Stimulated activated naive B cell treated with anti-CD40 and anti-IgM and Interleukin-4, amounts not matched to agents 10 μg/mL and 1 μg/mL and 100 μg/mL, for 72 hours (primary cell): Measurements from ENCODE around the gene MME.
"Not testable (repeated sequence)": the region's sequence is repeated elsewhere in the genome, so short reads cannot be mapped to it uniquely, and the experiment has no call there.

Source experiments
- ATAC-seq, 2 donors: fragments of 150-1000 bp; cut with Tn5 transposase; replicated peaks; 2 replicates each; pipeline ENCODE4 v1.10.0; 2021; ENCODE audit warnings: moderate library complexity in 1 of 2
- DNase-seq: peaks from one replicate; pipeline ENCODE4 v3.0.0; 2021
- H3K27ac Mint-ChIP-seq: one replicate; pipeline ENCODE4 v1.8.0; 2022; ENCODE audit warnings: mild to moderate bottlenecking, mixed read lengths
- H3K27me3 Mint-ChIP-seq, 2 donors: one replicate each; pipeline ENCODE4 v1.8.0; 2022; ENCODE audit warnings: mixed read lengths in 2 of 2
- H3K36me3 Mint-ChIP-seq, 2 donors: one replicate each; pipeline ENCODE4 v1.8.0; 2022; ENCODE audit warnings: mixed read lengths in 2 of 2, mild to moderate bottlenecking in 1 of 2
- H3K4me1 Mint-ChIP-seq, 2 donors: one replicate each; pipeline ENCODE4 v1.8.0; 2022; ENCODE audit warnings: mixed read lengths in 2 of 2, mild to moderate bottlenecking in 1 of 2
- H3K4me3 Mint-ChIP-seq, 2 donors: one replicate each; pipeline ENCODE4 v1.8.0; 2022; ENCODE audit warnings: mild to moderate bottlenecking in 2 of 2, mixed read lengths in 2 of 2, moderate library complexity in 1 of 2
- H3K9me3 Mint-ChIP-seq, 2 donors: one replicate each; pipeline ENCODE4 v1.8.0; 2022; ENCODE audit warnings: mixed read lengths in 2 of 2, mild to moderate bottlenecking in 1 of 2

The MME gene

DNA sequence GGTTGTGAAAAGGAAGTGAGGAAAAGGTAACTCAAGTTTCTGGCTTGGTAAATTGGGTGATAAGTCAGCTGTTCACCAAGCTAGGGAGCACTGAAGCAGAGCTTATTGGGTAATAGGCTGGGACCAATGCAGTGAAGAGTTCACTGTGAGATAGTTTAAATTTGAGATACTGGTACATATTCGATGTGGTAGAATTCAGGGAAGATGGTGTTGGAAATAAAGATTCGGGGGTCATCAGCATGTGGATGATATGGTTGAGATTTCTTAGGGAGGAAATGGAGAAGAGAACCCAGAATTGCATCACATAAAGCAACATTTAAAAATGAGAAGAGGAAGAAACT is 16.9 kb downstream of the MME start:
- ATAC-seq (no peak), DNase-seq (no peak)
- no peaks in the 10 kb centered on the region for H3K27me3 Mint-ChIP-seq
- H3K27ac Mint-ChIP-seq: no peak overlapping the region
- peaks cover 0 to 35% of the 10 kb centered on the region in 2 donors for H3K4me1 Mint-ChIP-seq
- H3K36me3 Mint-ChIP-seq: peaks cover 0 to 6% of the 10 kb centered on the region in 2 donors
- no peak overlapping the region for H3K4me3 Mint-ChIP-seq
- H3K9me3 Mint-ChIP-seq: peaks cover 0 to 12% of the 10 kb centered on the region in 2 donors

DNA sequence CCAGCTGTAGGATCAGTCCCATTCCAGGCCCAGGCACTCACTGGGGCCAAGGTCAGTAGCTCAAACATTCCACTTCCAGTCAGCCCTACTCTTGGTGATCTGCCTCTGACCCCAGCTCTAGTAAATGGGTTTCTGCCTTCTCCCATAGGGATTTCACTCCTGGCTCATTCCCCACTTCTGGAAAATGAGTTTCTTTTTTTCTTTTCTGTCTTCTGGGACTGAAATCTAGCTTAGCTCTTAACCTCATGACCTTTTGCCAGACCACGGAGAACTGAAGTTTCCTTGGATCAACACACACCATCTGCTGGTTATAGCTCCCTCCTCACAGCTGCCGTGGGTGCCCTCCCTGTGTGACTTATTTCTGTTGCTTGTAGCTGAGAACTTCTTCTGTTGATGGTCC is 21.3 kb downstream of the MME start:
- H3K36me3 Mint-ChIP-seq: peaks cover 0 to 6% of the 10 kb centered on the region in 2 donors
- peaks cover 0 to 21% of the 10 kb centered on the region in 2 donors for H3K4me1 Mint-ChIP-seq
- no peak overlapping the region for H3K27ac Mint-ChIP-seq
- H3K27me3 Mint-ChIP-seq: no peaks in the 10 kb centered on the region
- H3K9me3 Mint-ChIP-seq: peaks cover 0 to 12% of the 10 kb centered on the region in 2 donors
- ATAC-seq (no peak), DNase-seq (no peak)
- peak overlapping the region in 1 of 2 donors; percentile 5 for H3K4me3 Mint-ChIP-seq

- Mint-ChIP-seq H3K36me3 (peaks cover 0 to 6% of the 10 kb centered on the region in 2 donors), H3K4me1 (peaks cover 0 to 21% of the 10 kb centered on the region in 2 donors), H3K27me3 (no peaks in the 10 kb centered on the region), H3K9me3 (peaks cover 0 to 12% of the 10 kb centered on the region in 2 donors), H3K27ac (no peak overlapping the region), H3K4me3 (no peak overlapping the region)
- ATAC-seq (no peak), DNase-seq (no peak)
These were observed 22.2 kb downstream of the MME start for GRCh38 chr3:155102329-155102728.

DNA sequence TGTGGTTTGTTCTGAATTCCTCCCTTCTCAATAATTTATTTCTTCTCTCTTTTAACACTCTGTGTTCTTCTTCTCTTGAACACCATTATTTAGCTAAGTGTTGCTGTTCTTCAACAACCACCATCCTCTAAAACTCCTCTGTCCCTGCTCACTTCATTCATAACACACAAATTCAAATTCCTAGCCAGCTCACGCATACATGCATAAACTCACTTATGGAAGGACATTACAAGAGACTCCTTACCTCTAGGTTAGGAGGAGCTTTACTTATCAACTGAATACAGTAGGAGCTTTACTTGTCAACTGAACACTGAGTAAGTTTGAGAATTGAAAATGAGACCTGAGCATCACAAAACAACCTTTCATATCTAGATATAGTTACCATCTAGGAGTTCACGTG is 23.6 kb downstream of the MME start:
- Mint-ChIP-seq H3K36me3 (peaks cover 0 to under 1% of the 10 kb centered on the region in 2 donors), H3K9me3 (peaks cover 0 to 6% of the 10 kb centered on the region in 2 donors), H3K27ac (no peak overlapping the region), H3K4me3 (no peak overlapping the region), H3K27me3 (no peaks in the 10 kb centered on the region), H3K4me1 (peaks cover 0 to 18% of the 10 kb centered on the region in 2 donors)
- no peak for DNase-seq
- ATAC-seq: no peak

- no peaks in the 10 kb centered on the region for H3K27me3 Mint-ChIP-seq
- no peaks in the 10 kb centered on the region for H3K36me3 Mint-ChIP-seq
- ATAC-seq: no peak
- no peak overlapping the region for H3K4me3 Mint-ChIP-seq
- H3K27ac Mint-ChIP-seq: no peak overlapping the region
- H3K9me3 Mint-ChIP-seq: peaks cover 0 to 3% of the 10 kb centered on the region in 2 donors
- peaks cover 6 to 35% of the 10 kb centered on the region in 2 donors for H3K4me1 Mint-ChIP-seq
- DNase-seq: no peak
These were observed 26.0 kb downstream of the MME start for GRCh38 chr3:155106119-155106518.

DNA sequence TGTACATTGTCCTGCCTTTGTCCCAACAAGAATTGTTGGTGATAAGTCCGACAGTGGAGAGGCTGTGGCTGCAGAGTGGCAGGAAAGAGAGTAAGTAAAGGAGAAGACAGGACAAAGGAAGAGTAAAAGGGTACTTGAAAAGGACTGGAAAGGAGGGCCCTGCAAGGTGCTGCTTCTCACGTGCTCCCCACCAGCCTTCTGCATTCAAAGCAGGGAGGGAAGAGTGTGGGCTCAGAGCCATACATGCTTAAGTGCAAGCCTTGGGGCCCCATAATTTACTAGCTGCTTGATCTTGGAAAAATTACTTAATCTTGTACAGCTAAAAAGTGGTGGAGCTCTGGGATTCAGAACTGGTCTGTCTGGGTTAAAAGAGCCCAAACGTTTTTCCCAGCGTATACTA is 29.9 kb downstream of the MME start:
- peaks cover 0 to 1% of the 10 kb centered on the region in 2 donors for H3K9me3 Mint-ChIP-seq
- H3K4me3 Mint-ChIP-seq: no peak overlapping the region
- ATAC-seq (no peak), DNase-seq (no peak)
- H3K27me3 Mint-ChIP-seq: no peaks in the 10 kb centered on the region
- no peaks in the 10 kb centered on the region for H3K36me3 Mint-ChIP-seq
- no peak overlapping the region for H3K27ac Mint-ChIP-seq
- H3K4me1 Mint-ChIP-seq: peaks cover 27 to 55% of the 10 kb centered on the region in 2 donors

GRCh38 chr3:155110996-155111901 is 31.1 kb downstream of the MME start:
- H3K4me1 Mint-ChIP-seq: peaks cover 27 to 55% of the 10 kb centered on the region in 2 donors
- H3K9me3 Mint-ChIP-seq: peaks cover 0 to 1% of the 10 kb centered on the region in 2 donors
- ATAC-seq (peak; percentile 83 to 84), DNase-seq (peak; percentile 17)
- H3K27ac Mint-ChIP-seq: peak overlapping the region; percentile 81
- H3K27me3 Mint-ChIP-seq: no peaks in the 10 kb centered on the region
- peak overlapping the region; percentile 52 to 62 for H3K4me3 Mint-ChIP-seq
- H3K36me3 Mint-ChIP-seq: no peaks in the 10 kb centered on the region

- no peaks in the 10 kb centered on the region for H3K36me3 Mint-ChIP-seq
- H3K27ac Mint-ChIP-seq: peak overlapping the region; percentile 81
These were observed 31.9 kb downstream of the MME start for GRCh38 chr3:155111971-155112370.

GRCh38 chr3:155112661-155113389 is 32.7 kb downstream of the MME start:
- Mint-ChIP-seq H3K27me3 (no peaks in the 10 kb centered on the region), H3K36me3 (no peaks in the 10 kb centered on the region), H3K9me3 (peaks cover 0 to 1% of the 10 kb centered on the region in 2 donors), H3K4me1 (peaks cover 30 to 59% of the 10 kb centered on the region in 2 donors), H3K27ac (peak overlapping the region; percentile 7), H3K4me3 (peak overlapping the region; percentile 3 to 54)
- DNase-seq (no peak), ATAC-seq (peak in 1 of 2 donors; percentile 20)

More at GRCh38 chr3:155111971-155112370, 31.9 kb downstream of the MME start:
- peak; percentile 31 to 33 for ATAC-seq
- peaks cover 27 to 55% of the 10 kb centered on the region in 2 donors for H3K4me1 Mint-ChIP-seq
- no peaks in the 10 kb centered on the region for H3K27me3 Mint-ChIP-seq
- peak overlapping the region in 1 of 2 donors; percentile 62 for H3K4me3 Mint-ChIP-seq
- H3K9me3 Mint-ChIP-seq: peaks cover 0 to 1% of the 10 kb centered on the region in 2 donors
- no peak for DNase-seq

DNA sequence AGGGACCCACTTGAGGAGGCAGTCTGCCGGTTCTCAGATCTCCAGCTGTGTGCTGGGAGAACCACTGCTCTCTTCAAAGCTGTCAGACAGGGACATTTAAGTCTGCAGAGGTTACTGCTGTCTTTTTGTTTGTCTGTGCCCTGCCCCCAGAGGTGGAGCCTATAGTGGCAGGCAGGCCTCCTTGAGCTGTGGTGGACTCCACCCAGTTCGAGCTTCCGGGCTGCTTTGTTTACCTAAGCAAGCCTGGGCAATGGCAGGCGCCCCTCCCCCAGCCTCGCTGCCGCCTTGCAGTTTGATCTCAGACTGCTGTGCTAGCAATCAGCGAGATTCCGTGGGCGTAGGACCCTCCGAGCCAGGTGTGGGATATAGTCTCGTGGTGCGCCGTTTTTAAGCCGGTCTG is 44.6 kb downstream of the MME start:
- not testable (repeated sequence) for H3K4me1 Mint-ChIP-seq, H3K36me3 Mint-ChIP-seq, H3K27ac Mint-ChIP-seq, H3K9me3 Mint-ChIP-seq, H3K27me3 Mint-ChIP-seq
- ATAC-seq (peak in 1 of 2 donors; percentile 39), DNase-seq (peak; percentile 21)
- H3K4me3 Mint-ChIP-seq: peak overlapping the region in 1 of 2 donors; percentile 30

DNA sequence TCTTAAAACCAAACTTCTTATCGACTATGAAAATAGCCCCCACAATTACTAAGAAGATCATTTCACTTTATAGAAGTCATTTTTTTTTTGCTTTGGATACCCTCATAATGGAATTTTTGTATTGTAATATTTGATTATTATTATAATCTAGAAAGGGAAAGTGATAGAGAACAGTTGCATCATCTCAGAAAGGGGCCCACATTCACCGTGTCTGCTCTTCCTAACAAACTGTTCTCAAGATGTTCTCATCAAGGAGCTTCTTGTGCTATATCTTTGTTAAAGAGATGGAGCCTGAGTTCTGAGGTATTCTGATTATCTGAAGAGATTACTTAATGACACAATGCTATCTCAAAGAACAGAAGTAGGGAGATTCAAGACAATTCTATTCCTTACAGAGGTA is 49.3 kb downstream of the MME start:
- Mint-ChIP-seq H3K27me3 (no peaks in the 10 kb centered on the region), H3K4me1 (peaks cover 17 to 28% of the 10 kb centered on the region in 2 donors), H3K9me3 (peaks cover 0 to 3% of the 10 kb centered on the region in 2 donors), H3K36me3 (no peaks in the 10 kb centered on the region), H3K4me3 (no peak overlapping the region), H3K27ac (no peak overlapping the region)
- ATAC-seq (no peak), DNase-seq (no peak)

- H3K27ac Mint-ChIP-seq: peak overlapping the region; percentile 60
- peaks cover 3 to 4% of the 10 kb centered on the region in 2 donors for H3K9me3 Mint-ChIP-seq
- DNase-seq: no peak
- ATAC-seq: no peak
- H3K36me3 Mint-ChIP-seq: peaks cover 0 to 2% of the 10 kb centered on the region in 2 donors
- peak overlapping the region; percentile 19 to 60 for H3K4me3 Mint-ChIP-seq
- H3K4me1 Mint-ChIP-seq: peaks cover 17 to 28% of the 10 kb centered on the region in 2 donors
- H3K27me3 Mint-ChIP-seq: no peaks in the 10 kb centered on the region
These were observed 49.9 kb downstream of the MME start for GRCh38 chr3:155130001-155130400.

DNA sequence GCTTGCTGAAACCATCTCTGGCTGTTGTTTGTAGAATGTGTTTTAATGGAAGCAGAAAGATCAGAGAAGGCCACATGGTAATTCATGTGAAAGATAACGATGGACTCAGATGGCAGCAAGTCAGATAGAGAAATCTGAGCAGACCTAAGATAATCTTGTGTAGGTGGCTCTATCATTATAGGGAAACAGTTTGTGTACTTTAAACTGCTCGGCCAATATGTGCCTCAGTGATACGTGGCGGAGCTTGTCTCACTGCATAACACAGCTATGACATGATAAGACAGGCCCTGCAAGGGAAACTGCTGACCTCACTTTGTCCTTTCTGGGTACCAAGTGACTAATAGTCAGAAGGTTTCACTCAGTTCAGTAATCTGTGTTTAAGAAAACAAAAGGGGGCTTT is 51.0 kb downstream of the MME start:
- DNase-seq: peak; percentile 29
- ATAC-seq: peak; percentile 92 to 97
- H3K27ac Mint-ChIP-seq: peak overlapping the region; percentile 10
- peaks cover 0 to 2% of the 10 kb centered on the region in 2 donors for H3K36me3 Mint-ChIP-seq
- no peaks in the 10 kb centered on the region for H3K27me3 Mint-ChIP-seq
- H3K9me3 Mint-ChIP-seq: peaks cover 6 to 9% of the 10 kb centered on the region in 2 donors
- H3K4me3 Mint-ChIP-seq: peak overlapping the region; percentile 5 to 60
- peaks cover 17 to 28% of the 10 kb centered on the region in 2 donors for H3K4me1 Mint-ChIP-seq

DNA sequence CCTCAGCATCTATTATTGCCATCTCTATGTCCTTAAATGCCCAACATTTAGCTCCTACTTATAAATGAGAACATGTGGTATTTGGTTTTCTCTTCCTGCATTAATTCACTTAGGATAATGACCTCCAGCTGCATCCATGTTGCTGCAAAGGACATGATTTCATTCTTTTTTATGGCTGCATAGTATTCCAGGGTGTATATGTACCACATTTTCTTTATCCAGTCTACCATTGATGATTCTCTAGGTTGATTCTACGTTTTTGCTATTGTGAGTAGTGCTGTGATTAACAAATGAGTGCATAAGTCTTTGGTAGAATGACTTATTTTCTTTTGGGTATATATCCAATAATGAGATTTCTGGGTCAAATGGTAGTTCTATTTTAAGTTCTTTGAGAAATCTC is 54.2 kb downstream of the MME start:
- H3K36me3 Mint-ChIP-seq, ATAC-seq, H3K4me3 Mint-ChIP-seq, H3K27ac Mint-ChIP-seq, H3K9me3 Mint-ChIP-seq, DNase-seq, H3K27me3 Mint-ChIP-seq: not testable (repeated sequence)
- peaks cover 14 to 28% of the 10 kb centered on the region in 2 donors for H3K4me1 Mint-ChIP-seq
